Panc1 (cell line): ENCODE data around the gene DEFB132. TPM values are rescaled to one million over a fixed set of nuclear protein-coding genes. Genes with fewer than 3 reads are reported as not detected.

Experiments used
- ATAC-seq: fragments of 200-7000 bp; cut with Tn5 transposase; 2 replicates; pipeline ENCODE4 v1.9.1; 2020; ENCODE audit warnings: mild to moderate bottlenecking, moderate library complexity
- BruUV-seq: library from RNA; stranded (reverse); fragments of 400-500 nt; replicated peaks from 2 replicates; lab custom pipeline; 2021; lab: Mats Ljungman, UMichigan
- CTCF ChIA-PET: fragments of 300-600 bp; sonication (Branson Sonifier 250); formaldehyde crosslinking; loops from one replicate; lab custom pipeline; 2022; ENCODE audit warnings: antibody characterized with exemption; lab: Charles Lee
- POLR2A ChIA-PET: fragments of 300-600 bp; sonication (Branson Sonifier 250); formaldehyde crosslinking; loops from one replicate; lab custom pipeline; 2022; ENCODE audit warnings: antibody characterized with exemption; lab: Charles Lee
- DNase-seq: peaks from one replicate; pipeline ENCODE4 v3.0.0-alpha.2; 2010; ENCODE audit warnings: low read depth, low spot score
- H3K27ac ChIP-seq: 2 replicates; pipeline ENCODE4 v1.5.1; 2011; ENCODE audit warnings: mild to moderate bottlenecking, low read length, inconsistent platforms
- H3K27me3 ChIP-seq: fragments of 200-500 bp; sonication (Bioruptor generic); 2 replicates; pipeline ENCODE4 v1.6.0; 2014; ENCODE audit warnings: low read length, inconsistent platforms; ENCODE audit not compliant: control insufficient read depth, insufficient read depth
- H3K36me3 ChIP-seq: fragments of 200-500 bp; sonication (Bioruptor generic); 2 replicates; pipeline ENCODE4 v1.5.1; 2014; ENCODE audit warnings: inconsistent platforms, mild to moderate bottlenecking, low read length, moderate library complexity; ENCODE audit not compliant: control insufficient read depth, insufficient read depth
- H3K4me1 ChIP-seq: 2 replicates; pipeline ENCODE4 v1.5.1; 2011; ENCODE audit warnings: inconsistent platforms, mild to moderate bottlenecking, low read length, moderate library complexity; ENCODE audit not compliant: control insufficient read depth, insufficient read depth
- H3K4me3 ChIP-seq, 2 experiments: 2 replicates each; pipeline ENCODE4 v1.5.1; 2011 to 2012; ENCODE audit warnings: low read depth in 2 of 2, low read length in 2 of 2, mild to moderate bottlenecking in 2 of 2, inconsistent platforms in 1 of 2, moderate library complexity in 1 of 2
- H3K9me3 ChIP-seq: fragments of 200-500 bp; sonication (Bioruptor generic); 2 replicates; pipeline ENCODE4 v1.5.1; 2014; ENCODE audit warnings: low read depth, mild to moderate bottlenecking, inconsistent platforms, low read length, moderate library complexity; ENCODE audit not compliant: control insufficient read depth, insufficient read depth
- CTCF ChIP-seq: fragments of 450-650 bp; IDR thresholded peaks from 2 replicates; pipeline ENCODE4 v1.5.1; 2017; ENCODE audit warnings: mild to moderate bottlenecking
- POLR2AphosphoS5 ChIP-seq: IDR thresholded peaks from 2 replicates; pipeline ENCODE4 v1.6.1; 2012; ENCODE audit warnings: mild to moderate bottlenecking, low read depth, low read length, moderate library complexity
- SIN3A ChIP-seq: IDR thresholded peaks from 2 replicates; pipeline ENCODE4 v1.6.1; 2012; ENCODE audit warnings: low read depth, mild to moderate bottlenecking, low read length, moderate library complexity, borderline replicate concordance; ENCODE audit not compliant: insufficient read depth
- TCF7L2 ChIP-seq: IDR thresholded peaks from 2 replicates; pipeline ENCODE4 v1.6.1; 2011; ENCODE audit warnings: mild to moderate bottlenecking, low read depth, low read length, inconsistent platforms
- in situ Hi-C: cut with HindIII; loops from 2 replicates; pipeline ENCODE4 v1.10.0; 2016; ENCODE audit warnings: low sequenced_read_pairs, low pct_unique_long_range_greater_than_20kb
- intact Hi-C: fragments of 100-400 bp; cut with micrococcal nuclease; formaldehyde crosslinking; loops from one replicate; pipeline ENCODE4 v1.10.0; 2022; ENCODE audit not compliant: unreplicated experiment
- total RNA-seq: library from RNA; stranded (reverse); gene quantifications from one replicate; pipeline ENCODE4 v1.2.1, GENCODE V29; 2021; ENCODE audit not compliant: unreplicated experiment
- TF ChIP-seq, protein P1 (sequence below), 2 experiments: IDR thresholded peaks; 2 replicates each; pipeline ENCODE4 v1.6.1; 2011 to 2012; ENCODE audit warnings: low read depth in 2 of 2, control low read depth in 1 of 2, low read length in 1 of 2, mild to moderate bottlenecking in 1 of 2, moderate library complexity in 1 of 2; ENCODE audit not compliant: insufficient read depth in 1 of 2

The DEFB132 gene
- total RNA-seq, 1 experiment from 2014 or later: 0.10 TPM

DNA sequence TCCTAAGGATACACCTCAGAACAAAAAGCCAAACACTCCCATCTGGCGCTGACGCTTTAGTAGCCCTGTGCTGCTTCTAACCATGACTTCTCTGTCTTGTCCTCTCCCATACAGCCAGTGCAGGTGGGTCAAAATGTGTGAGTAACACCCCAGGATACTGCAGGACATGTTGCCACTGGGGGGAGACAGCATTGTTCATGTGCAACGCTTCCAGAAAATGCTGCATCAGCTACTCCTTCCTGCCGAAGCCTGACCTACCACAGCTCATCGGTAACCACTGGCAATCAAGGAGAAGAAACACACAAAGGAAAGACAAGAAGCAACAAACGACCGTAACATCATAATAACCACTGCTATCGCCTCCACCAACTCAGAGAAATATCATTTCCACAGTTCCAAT lies 1.4 kb downstream of the DEFB132 start:
- ATAC-seq (peak; percentile 69; the same call in 1 of the 2 replicates), DNase-seq (no peak)
- CTCF ChIA-PET: no interaction called here
- no peaks in the 10 kb centered on the region for H3K36me3 ChIP-seq
- no peak overlapping the region for H3K4me3 ChIP-seq
- no peaks in the 10 kb centered on the region for H3K4me1 ChIP-seq
- POLR2A ChIA-PET: no interaction called here
- BruUV-seq: no TSS peak
- H3K27me3 ChIP-seq: no peaks in the 10 kb centered on the region; the same call in 1 of the 2 replicates
- in situ Hi-C loops (no loop called here), intact Hi-C loops (loop anchor here (5.0 kb wide), 1 partner anchor 42 kb away; no protein-coding TSS in a partner anchor)
- H3K9me3 ChIP-seq: no peaks in the 10 kb centered on the region
- no peak overlapping the region for H3K27ac ChIP-seq
- TF ChIP-seq CTCF (peak; percentile 65), TCF7L2 (no peak)

GRCh38 chr20:259981-260380 lies 2.5 kb downstream of the DEFB132 start:
- no peak for ATAC-seq
- TF ChIP-seq CTCF: no peak
- no peak for TF ChIP-seq SIN3A
- TF ChIP-seq TCF7L2: no peak
- TF ChIP-seq, protein P1, sequence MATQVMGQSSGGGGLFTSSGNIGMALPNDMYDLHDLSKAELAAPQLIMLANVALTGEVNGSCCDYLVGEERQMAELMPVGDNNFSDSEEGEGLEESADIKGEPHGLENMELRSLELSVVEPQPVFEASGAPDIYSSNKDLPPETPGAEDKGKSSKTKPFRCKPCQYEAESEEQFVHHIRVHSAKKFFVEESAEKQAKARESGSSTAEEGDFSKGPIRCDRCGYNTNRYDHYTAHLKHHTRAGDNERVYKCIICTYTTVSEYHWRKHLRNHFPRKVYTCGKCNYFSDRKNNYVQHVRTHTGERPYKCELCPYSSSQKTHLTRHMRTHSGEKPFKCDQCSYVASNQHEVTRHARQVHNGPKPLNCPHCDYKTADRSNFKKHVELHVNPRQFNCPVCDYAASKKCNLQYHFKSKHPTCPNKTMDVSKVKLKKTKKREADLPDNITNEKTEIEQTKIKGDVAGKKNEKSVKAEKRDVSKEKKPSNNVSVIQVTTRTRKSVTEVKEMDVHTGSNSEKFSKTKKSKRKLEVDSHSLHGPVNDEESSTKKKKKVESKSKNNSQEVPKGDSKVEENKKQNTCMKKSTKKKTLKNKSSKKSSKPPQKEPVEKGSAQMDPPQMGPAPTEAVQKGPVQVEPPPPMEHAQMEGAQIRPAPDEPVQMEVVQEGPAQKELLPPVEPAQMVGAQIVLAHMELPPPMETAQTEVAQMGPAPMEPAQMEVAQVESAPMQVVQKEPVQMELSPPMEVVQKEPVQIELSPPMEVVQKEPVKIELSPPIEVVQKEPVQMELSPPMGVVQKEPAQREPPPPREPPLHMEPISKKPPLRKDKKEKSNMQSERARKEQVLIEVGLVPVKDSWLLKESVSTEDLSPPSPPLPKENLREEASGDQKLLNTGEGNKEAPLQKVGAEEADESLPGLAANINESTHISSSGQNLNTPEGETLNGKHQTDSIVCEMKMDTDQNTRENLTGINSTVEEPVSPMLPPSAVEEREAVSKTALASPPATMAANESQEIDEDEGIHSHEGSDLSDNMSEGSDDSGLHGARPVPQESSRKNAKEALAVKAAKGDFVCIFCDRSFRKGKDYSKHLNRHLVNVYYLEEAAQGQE (IDR thresholded peaks at IDR 0.05; ENCODE audit: insufficient read depth in 1 of 2, low read depth in 2 of 2, low read length in 1 of 2): no peak
- TF ChIP-seq POLR2AphosphoS5: no peak
- no peaks in the 10 kb centered on the region for H3K9me3 ChIP-seq
- ChIA-PET POLR2A (no interaction called here), CTCF (no interaction called here)
- DNase-seq: no peak
- no peak overlapping the region for H3K27ac ChIP-seq
- no peaks in the 10 kb centered on the region; the same call in 1 of the 2 replicates for H3K27me3 ChIP-seq
- BruUV-seq: no TSS peak
- H3K4me3 ChIP-seq: no peak overlapping the region
- no peaks in the 10 kb centered on the region for H3K36me3 ChIP-seq
- no peaks in the 10 kb centered on the region for H3K4me1 ChIP-seq
- intact Hi-C loops: loop anchor here (5.0 kb wide), 1 partner anchor 43 kb away; no protein-coding TSS in a partner anchor
- in situ Hi-C loops: no loop called here
